Hair follicle dermal papilla cell (primary cell): Measurements from ENCODE around the gene ELFN2. TPM values are rescaled to one million over a fixed set of nuclear protein-coding genes. Genes with fewer than 3 reads are reported as not detected.

ENCODE experiments used
- total RNA-seq: library from RNA; depleted of rRNA; stranded (reverse); fragments of >200 nt; gene quantifications from 2 replicates; pipeline ENCODE4 v1.2.3, GENCODE V29; 2012

ELFN2 gene
- total RNA-seq = under 0.01 TPM in 1 of 2 replicates, not detected in the other

GRCh38 chr22:37427135-37427710 lies at the start of gene ELFN2:
ELFN2 (minus strand) TSS chr22:37427479; CDS start chr22:37375534, 51,945 bp downstream.

Other genes starting within 250 kb of the ELFN2 start
- gene C1QTNF6, start 239.2 kb downstream of the ELFN2 start, total RNA-seq = 13.2 and 17.4 TPM in 2 replicates
- not detected in 2 replicates for gene SSTR3, start 215.0 kb downstream of the ELFN2 start, total RNA-seq
- gene RAC2, start 183.2 kb downstream of the ELFN2 start, total RNA-seq = 10.2 and 15.4 TPM in 2 replicates
- gene CYTH4, start 145.0 kb downstream of the ELFN2 start, total RNA-seq = not detected in 2 replicates
- 0.16 TPM in 1 of 2 replicates, not detected in the other for gene MFNG, start 58.9 kb upstream of the ELFN2 start, total RNA-seq
- gene CARD10, start 91.9 kb upstream of the ELFN2 start, total RNA-seq = 11.9 and 17.4 TPM in 2 replicates
- 41.7 and 53.3 TPM in 2 replicates for gene CDC42EP1, start 133.0 kb upstream of the ELFN2 start, total RNA-seq
- gene LGALS2, start 152.6 kb upstream of the ELFN2 start, total RNA-seq = not detected in 2 replicates
- gene GGA1, start 181.4 kb upstream of the ELFN2 start, total RNA-seq = 34.5 and 43.8 TPM in 2 replicates
- 4.0 and 5.4 TPM in 2 replicates for gene SH3BP1, start 212.2 kb upstream of the ELFN2 start, total RNA-seq
- gene PDXP, start 231.2 kb upstream of the ELFN2 start, total RNA-seq = 4.6 and 5.5 TPM in 2 replicates
- gene LGALS1, start 248.2 kb upstream of the ELFN2 start, total RNA-seq = 3,488 and 6,007 TPM in 2 replicates